ENCODE data around the gene DRC3.

DNA sequence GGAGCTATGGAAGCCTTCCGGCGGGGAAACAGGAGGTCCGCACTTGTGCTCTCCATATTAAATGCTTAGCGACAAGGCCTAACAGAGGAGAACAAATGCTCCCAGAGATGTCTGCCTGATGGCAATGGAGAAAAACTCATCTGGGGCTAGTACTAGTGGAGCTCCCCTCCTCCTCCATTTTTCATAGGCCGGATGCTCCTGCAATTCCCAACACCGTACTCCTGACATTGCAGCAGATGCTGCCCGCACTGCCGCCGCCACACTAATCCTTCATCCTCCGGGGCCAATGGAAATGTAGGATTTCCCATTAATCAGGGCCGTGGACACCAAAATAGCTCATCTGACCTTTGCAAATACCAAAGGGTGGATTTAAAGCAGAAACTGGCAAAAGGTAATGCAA lies 27.9 kb upstream of the DRC3 start:
- TF ChIP-seq, protein P1, sequence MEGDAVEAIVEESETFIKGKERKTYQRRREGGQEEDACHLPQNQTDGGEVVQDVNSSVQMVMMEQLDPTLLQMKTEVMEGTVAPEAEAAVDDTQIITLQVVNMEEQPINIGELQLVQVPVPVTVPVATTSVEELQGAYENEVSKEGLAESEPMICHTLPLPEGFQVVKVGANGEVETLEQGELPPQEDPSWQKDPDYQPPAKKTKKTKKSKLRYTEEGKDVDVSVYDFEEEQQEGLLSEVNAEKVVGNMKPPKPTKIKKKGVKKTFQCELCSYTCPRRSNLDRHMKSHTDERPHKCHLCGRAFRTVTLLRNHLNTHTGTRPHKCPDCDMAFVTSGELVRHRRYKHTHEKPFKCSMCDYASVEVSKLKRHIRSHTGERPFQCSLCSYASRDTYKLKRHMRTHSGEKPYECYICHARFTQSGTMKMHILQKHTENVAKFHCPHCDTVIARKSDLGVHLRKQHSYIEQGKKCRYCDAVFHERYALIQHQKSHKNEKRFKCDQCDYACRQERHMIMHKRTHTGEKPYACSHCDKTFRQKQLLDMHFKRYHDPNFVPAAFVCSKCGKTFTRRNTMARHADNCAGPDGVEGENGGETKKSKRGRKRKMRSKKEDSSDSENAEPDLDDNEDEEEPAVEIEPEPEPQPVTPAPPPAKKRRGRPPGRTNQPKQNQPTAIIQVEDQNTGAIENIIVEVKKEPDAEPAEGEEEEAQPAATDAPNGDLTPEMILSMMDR (IDR thresholded peaks at IDR 0.05; ENCODE audit: poor library complexity, severe bottlenecking) = no peak
- TF ChIP-seq POLR2AphosphoS5 (IDR thresholded peaks at IDR 0.05) (no peak), EZH2 (IDR thresholded peaks at IDR 0.05; ENCODE audit: borderline replicate concordance, insufficient read depth, low read length, poor library complexity, severe bottlenecking) (no peak)

Data from neural cell (in vitro differentiated cells).